DOHH2 (cell line): ENCODE measurements around the gene EEFSEC.

Experiments
- EZH2phosphoT487 ChIP-seq: fragments of 200-600 bp; sonication (generic); IDR thresholded peaks from 2 replicates; pipeline ENCODE4 v1.6.1; 2017; ENCODE audit warnings: borderline replicate concordance, mild to moderate bottlenecking, antibody characterized with exemption, low read length, moderate library complexity, mixed read lengths
- TF ChIP-seq, protein P1 (sequence below): fragments of 200-600 bp; sonication (generic); IDR thresholded peaks from one replicate; pipeline ENCODE4 v1.5.1; 2014; ENCODE audit warnings: antibody characterized with exemption, mild to moderate bottlenecking, low read depth, low read length; ENCODE audit not compliant: poor library complexity, severe bottlenecking

GRCh38 chr3:128380719-128381118 is 227.4 kb downstream of the EEFSEC start:
- TF ChIP-seq, protein P1, sequence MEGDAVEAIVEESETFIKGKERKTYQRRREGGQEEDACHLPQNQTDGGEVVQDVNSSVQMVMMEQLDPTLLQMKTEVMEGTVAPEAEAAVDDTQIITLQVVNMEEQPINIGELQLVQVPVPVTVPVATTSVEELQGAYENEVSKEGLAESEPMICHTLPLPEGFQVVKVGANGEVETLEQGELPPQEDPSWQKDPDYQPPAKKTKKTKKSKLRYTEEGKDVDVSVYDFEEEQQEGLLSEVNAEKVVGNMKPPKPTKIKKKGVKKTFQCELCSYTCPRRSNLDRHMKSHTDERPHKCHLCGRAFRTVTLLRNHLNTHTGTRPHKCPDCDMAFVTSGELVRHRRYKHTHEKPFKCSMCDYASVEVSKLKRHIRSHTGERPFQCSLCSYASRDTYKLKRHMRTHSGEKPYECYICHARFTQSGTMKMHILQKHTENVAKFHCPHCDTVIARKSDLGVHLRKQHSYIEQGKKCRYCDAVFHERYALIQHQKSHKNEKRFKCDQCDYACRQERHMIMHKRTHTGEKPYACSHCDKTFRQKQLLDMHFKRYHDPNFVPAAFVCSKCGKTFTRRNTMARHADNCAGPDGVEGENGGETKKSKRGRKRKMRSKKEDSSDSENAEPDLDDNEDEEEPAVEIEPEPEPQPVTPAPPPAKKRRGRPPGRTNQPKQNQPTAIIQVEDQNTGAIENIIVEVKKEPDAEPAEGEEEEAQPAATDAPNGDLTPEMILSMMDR: no peak
- no peak for TF ChIP-seq EZH2phosphoT487
